Chondrocyte (in vitro differentiated cells): ENCODE measurements around the gene PDCD11. TPM values are rescaled to one million over a fixed set of nuclear protein-coding genes. Genes with fewer than 3 reads are reported as not detected.

Source experiments
- DNase-seq: peaks from one replicate; pipeline ENCODE4 v3.0.0; 2021; ENCODE audit warnings: mixed read lengths, low spot score
- H3K27ac Mint-ChIP-seq: one replicate; pipeline ENCODE4 v1.8.0; 2021; ENCODE audit warnings: mild to moderate bottlenecking, moderate library complexity, mixed read lengths; ENCODE audit not compliant: unreplicated experiment
- H3K27me3 Mint-ChIP-seq: 2 replicates; pipeline ENCODE4 v1.8.0; 2021; ENCODE audit warnings: low read depth, mixed read lengths
- H3K36me3 Mint-ChIP-seq: 2 replicates; pipeline ENCODE4 v1.8.0; 2021; ENCODE audit warnings: low read depth, mixed read lengths
- H3K4me1 Mint-ChIP-seq: 2 replicates; pipeline ENCODE4 v1.8.0; 2021; ENCODE audit warnings: low read depth, mild to moderate bottlenecking, mixed read lengths
- H3K4me3 Mint-ChIP-seq: one replicate; pipeline ENCODE4 v1.8.0; 2021; ENCODE audit warnings: mild to moderate bottlenecking, moderate library complexity, mixed read lengths; ENCODE audit not compliant: unreplicated experiment
- H3K9me3 Mint-ChIP-seq: 2 replicates; pipeline ENCODE4 v1.8.0; 2021; ENCODE audit warnings: low read depth, mixed read lengths
- total RNA-seq: library from RNA; stranded (reverse); gene quantifications from 3 replicates; pipeline ENCODE4 v1.2.1, GENCODE V29; 2021
- TF ChIP-seq, protein P1 (sequence below): fragments of 200-600 bp; sonication (generic); IDR thresholded peaks from 2 replicates; pipeline ENCODE4 v1.5.0; 2021; ENCODE audit warnings: antibody characterized with exemption, mild to moderate bottlenecking, moderate library complexity

Gene PDCD11
- total RNA-seq, 1 donor from 2014 or later: 27.9 TPM

DNA sequence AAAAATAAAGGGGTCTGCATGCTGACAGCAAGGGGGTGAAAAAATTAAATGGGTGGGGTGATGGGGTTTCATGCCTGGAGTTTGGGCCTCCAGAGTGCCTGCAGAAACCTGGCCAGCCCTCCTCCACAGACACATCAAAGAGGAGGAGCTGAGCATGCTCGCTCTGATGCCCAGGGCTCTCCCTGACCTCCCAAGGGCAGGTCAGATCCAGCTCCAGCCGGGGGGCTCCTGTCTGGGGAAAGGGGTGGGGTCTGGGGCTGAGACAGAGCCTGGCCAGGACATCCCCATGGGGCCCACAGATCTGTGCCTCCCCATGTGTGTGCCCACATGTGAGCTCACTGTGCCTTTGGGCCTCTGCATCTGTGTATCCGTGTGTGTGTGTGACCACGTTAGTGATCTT lies 63.2 kb downstream of the PDCD11 start:
- Mint-ChIP-seq H3K9me3 (no peaks in the 10 kb centered on the region), H3K36me3 (no peaks in the 10 kb centered on the region), H3K27ac (no peak overlapping the region), H3K4me3 (no peak overlapping the region), H3K4me1 (no peaks in the 10 kb centered on the region), H3K27me3 (peaks cover 4% of the 10 kb centered on the region)
- TF ChIP-seq, protein P1, sequence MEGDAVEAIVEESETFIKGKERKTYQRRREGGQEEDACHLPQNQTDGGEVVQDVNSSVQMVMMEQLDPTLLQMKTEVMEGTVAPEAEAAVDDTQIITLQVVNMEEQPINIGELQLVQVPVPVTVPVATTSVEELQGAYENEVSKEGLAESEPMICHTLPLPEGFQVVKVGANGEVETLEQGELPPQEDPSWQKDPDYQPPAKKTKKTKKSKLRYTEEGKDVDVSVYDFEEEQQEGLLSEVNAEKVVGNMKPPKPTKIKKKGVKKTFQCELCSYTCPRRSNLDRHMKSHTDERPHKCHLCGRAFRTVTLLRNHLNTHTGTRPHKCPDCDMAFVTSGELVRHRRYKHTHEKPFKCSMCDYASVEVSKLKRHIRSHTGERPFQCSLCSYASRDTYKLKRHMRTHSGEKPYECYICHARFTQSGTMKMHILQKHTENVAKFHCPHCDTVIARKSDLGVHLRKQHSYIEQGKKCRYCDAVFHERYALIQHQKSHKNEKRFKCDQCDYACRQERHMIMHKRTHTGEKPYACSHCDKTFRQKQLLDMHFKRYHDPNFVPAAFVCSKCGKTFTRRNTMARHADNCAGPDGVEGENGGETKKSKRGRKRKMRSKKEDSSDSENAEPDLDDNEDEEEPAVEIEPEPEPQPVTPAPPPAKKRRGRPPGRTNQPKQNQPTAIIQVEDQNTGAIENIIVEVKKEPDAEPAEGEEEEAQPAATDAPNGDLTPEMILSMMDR: no peak
- DNase-seq: no peak

DNA sequence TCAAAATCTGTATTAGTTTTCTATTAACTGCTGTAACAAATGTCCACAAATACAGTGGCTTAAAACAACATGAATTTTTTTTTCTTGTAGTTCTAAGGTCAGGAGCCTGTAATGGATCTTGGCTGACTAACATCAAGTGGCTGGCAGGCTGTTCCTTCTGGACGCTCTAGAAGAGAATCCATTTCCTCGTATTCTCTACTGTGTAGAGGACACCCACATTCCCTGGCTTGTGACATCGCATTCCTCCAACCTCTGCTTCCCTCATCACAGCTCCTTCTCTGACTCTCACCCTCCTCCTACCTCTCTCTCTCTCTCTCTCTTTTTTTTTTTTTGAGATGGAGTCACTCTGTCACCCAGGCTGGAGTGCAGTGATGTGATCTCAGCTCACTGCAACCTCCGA lies 67.1 kb downstream of the PDCD11 start:
- Mint-ChIP-seq H3K4me1 (peaks cover 11% of the 10 kb centered on the region), H3K9me3 (no peaks in the 10 kb centered on the region), H3K27me3 (peaks cover 4% of the 10 kb centered on the region), H3K36me3 (no peaks in the 10 kb centered on the region), H3K27ac (no peak overlapping the region), H3K4me3 (no peak overlapping the region)
- no peak for DNase-seq
- TF ChIP-seq, protein P1: no peak

DNA sequence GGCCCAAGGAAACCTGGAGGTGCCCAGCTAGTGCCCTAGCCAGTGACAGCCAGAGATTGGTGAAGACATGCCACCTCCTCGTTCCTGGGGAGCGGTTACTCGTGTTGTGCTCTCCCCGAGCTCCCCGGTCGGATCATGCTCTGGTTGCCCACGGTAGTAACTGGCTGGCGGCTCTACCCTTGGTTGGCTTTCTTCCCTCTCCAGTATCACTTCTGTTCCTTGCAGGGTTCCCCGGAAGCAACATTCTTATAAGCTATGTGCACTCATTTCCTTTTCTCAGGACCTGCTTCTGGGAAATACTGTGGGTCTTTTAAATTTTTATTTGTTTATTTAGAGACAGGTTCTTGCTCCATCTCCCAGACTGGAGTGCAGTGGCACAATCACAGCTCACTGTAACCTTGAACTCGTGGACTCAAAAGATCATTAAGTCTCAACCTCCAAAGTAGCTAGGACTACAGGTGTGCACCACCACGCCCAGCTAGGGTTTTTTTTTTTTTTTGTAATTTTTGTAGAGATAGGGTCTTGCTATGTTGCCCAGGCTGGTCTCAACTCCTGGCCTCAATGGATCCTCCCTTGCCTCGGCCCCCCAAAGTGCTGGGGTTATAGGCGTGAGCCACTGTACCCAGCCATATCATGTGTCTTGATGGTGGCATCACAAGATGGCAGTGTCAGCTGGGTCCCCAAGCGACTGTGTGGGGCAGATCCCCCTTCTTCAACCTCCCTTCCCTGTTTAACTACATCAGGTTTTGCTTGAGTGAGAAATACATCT lies 69.2 kb downstream of the PDCD11 start:
- no peak overlapping the region for H3K4me3 Mint-ChIP-seq
- no peaks in the 10 kb centered on the region for H3K9me3 Mint-ChIP-seq
- no peak for DNase-seq
- no peaks in the 10 kb centered on the region for H3K36me3 Mint-ChIP-seq
- TF ChIP-seq, protein P1: no peak
- H3K27ac Mint-ChIP-seq: no peak overlapping the region
- H3K27me3 Mint-ChIP-seq: peaks cover 11% of the 10 kb centered on the region
- peaks cover 11% of the 10 kb centered on the region for H3K4me1 Mint-ChIP-seq

DNA sequence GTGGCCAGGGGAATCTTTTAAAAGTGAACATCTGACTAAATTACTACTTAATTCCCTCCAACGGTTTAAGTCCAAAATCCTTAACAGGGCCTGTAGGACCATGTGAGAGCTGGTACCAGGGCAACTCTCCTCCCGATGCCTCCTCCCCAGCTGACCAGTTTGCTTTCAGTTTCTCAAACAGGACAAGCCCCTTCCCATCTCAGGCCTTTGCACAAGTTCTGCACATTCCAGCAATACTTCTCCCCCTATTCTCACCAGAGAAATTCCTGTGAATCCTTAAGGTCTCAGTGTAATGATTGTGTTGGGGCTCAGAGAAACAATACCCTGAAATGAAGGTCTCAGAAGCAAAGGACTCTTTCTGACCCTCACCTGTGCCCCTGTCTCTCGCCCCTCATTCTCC lies 70.3 kb downstream of the PDCD11 start:
- TF ChIP-seq, protein P1: no peak

DNA sequence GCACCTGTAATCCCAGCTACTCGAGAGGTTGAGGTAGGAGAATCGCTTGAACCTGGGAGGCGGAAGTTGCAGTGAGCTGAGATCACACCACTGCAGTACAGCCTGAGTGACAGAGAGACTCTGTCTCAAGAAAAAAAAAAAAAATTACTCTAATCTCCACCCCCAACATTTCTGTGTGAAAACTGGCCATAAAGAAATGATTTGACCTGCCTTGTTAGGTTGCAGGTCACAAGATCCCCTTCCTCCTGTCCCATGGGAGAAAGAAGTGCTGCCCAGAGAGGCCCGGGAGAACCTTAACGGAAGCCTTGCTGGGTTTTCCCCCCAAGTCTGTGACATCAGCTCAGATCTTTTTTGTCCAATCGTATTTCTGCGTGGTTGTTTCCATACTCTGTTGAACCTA lies 71.0 kb downstream of the PDCD11 start:
- Mint-ChIP-seq H3K9me3 (no peaks in the 10 kb centered on the region), H3K4me3 (no peak overlapping the region), H3K27ac (no peak overlapping the region), H3K27me3 (peaks cover 12% of the 10 kb centered on the region), H3K36me3 (no peaks in the 10 kb centered on the region), H3K4me1 (peaks cover 11% of the 10 kb centered on the region)
- no peak for DNase-seq
- TF ChIP-seq, protein P1: no peak

More for the DNA sequence above, 70.3 kb downstream of the PDCD11 start:
- no peak for DNase-seq
- Mint-ChIP-seq H3K9me3 (no peaks in the 10 kb centered on the region), H3K4me1 (peaks cover 11% of the 10 kb centered on the region), H3K27ac (peak overlapping the region; percentile 43), H3K27me3 (peaks cover 12% of the 10 kb centered on the region), H3K36me3 (no peaks in the 10 kb centered on the region), H3K4me3 (no peak overlapping the region)
